Spinal cord (tissue), 10 donors: Measurements from ENCODE around the gene KIRREL3. TPM values are rescaled to one million over a fixed set of nuclear protein-coding genes. Genes with fewer than 3 reads are reported as not detected.

Source experiments
- DNase-seq, 6 donors: peaks; one replicate each; pipeline versions ENCODE4 v3.0.0 to v3.0.0-alpha.2; 2013 to 2015; ENCODE audit warnings: low spot score in 6 of 6, low read depth in 4 of 6
- H3K27ac ChIP-seq: one replicate; pipeline ENCODE4 v1.5.1; 2013; ENCODE audit warnings: low read depth, low read length, control low read depth
- H3K27me3 ChIP-seq: one replicate; pipeline ENCODE4 v1.6.1; 2013; ENCODE audit warnings: low read length; ENCODE audit not compliant: control insufficient read depth, insufficient read depth
- H3K36me3 ChIP-seq: one replicate; pipeline ENCODE4 v1.6.1; 2013; ENCODE audit warnings: low read length; ENCODE audit not compliant: control insufficient read depth, insufficient read depth
- H3K4me1 ChIP-seq: one replicate; pipeline ENCODE4 v1.6.1; 2013; ENCODE audit warnings: low read length; ENCODE audit not compliant: control insufficient read depth, insufficient read depth
- H3K4me3 ChIP-seq: one replicate; pipeline ENCODE4 v1.5.1; 2013; ENCODE audit warnings: low read depth, low read length, control low read depth
- H3K9me3 ChIP-seq: one replicate; pipeline ENCODE4 v1.6.1; 2013; ENCODE audit warnings: low read length; ENCODE audit not compliant: control insufficient read depth, insufficient read depth
- WGBS: methylation state at CpG from one replicate; pipeline ENCODE4 v1.1.5; 2013; ENCODE audit warnings: missing lambda C conversion rate; ENCODE audit not compliant: insufficient coverage; 5-methylcytosine and 5-hydroxymethylcytosine counted together
- polyA plus RNA-seq, 2 donors: library from polyadenylated mRNA; unstranded; fragments of 120-200 nt; gene quantifications; one replicate each; pipeline ENCODE4 v1.2.1, GENCODE V29; 2013; ENCODE audit not compliant: insufficient read length in 2 of 2
- total RNA-seq, 2 donors: library from RNA; depleted of rRNA in 1 of 2; stranded (reverse); fragments of 120-200 nt in 1 of 2; fragments of >200 nt in 1 of 2; gene quantifications; one replicate each; pipeline versions ENCODE4 v1.2.3 to v1.2.4, GENCODE V29; 2013 to 2014
- donor health status: healthy.

The KIRREL3 gene
- total and polyA plus RNA-seq, 4 donors, result 10.0 to 58.1 (median 31.7) TPM

GRCh38 chr11:126821827-126822226, 178.7 kb downstream of the KIRREL3 start:
- H3K4me1 ChIP-seq, result no peaks in the 10 kb centered on the region
- H3K27ac ChIP-seq, result no peak overlapping the region
- DNase-seq, result no peak
- no peaks in the 10 kb centered on the region for H3K27me3 ChIP-seq
- no peak overlapping the region for H3K4me3 ChIP-seq
- peaks cover 3% of the 10 kb centered on the region for H3K36me3 ChIP-seq
- no peaks in the 10 kb centered on the region for H3K9me3 ChIP-seq
- WGBS, result no CpG with 5 or more reads among the region's 1 CpG

GRCh38 chr11:126819194-126819593, 181.4 kb downstream of the KIRREL3 start:
- WGBS, result 79% methylated on average over 10 of the region's 10 CpGs
- no peaks in the 10 kb centered on the region for H3K27me3 ChIP-seq

GRCh38 chr11:126817523-126818450, 182.8 kb downstream of the KIRREL3 start:
- H3K27ac ChIP-seq, result no peak overlapping the region
- H3K27me3 ChIP-seq, result no peaks in the 10 kb centered on the region
- WGBS, result 77% methylated on average over 10 of the region's 11 CpGs
- no peaks in the 10 kb centered on the region for H3K4me1 ChIP-seq
- H3K36me3 ChIP-seq, result peaks cover 3% of the 10 kb centered on the region
- H3K9me3 ChIP-seq, result no peaks in the 10 kb centered on the region
- DNase-seq, result no peak
- no peak overlapping the region for H3K4me3 ChIP-seq

More at GRCh38 chr11:126819194-126819593, 181.4 kb downstream of the KIRREL3 start:
- Histone ChIP-seq H3K9me3 (no peaks in the 10 kb centered on the region), H3K4me1 (no peaks in the 10 kb centered on the region), H3K27ac (no peak overlapping the region), H3K36me3 (peaks cover 3% of the 10 kb centered on the region), H3K4me3 (no peak overlapping the region)
- no peak for DNase-seq

GRCh38 chr11:126817096-126817495, 183.5 kb downstream of the KIRREL3 start:
- Histone ChIP-seq H3K27me3 (no peaks in the 10 kb centered on the region), H3K9me3 (no peaks in the 10 kb centered on the region), H3K4me1 (no peaks in the 10 kb centered on the region), H3K27ac (no peak overlapping the region), H3K36me3 (peaks cover 3% of the 10 kb centered on the region), H3K4me3 (no peak overlapping the region)
- WGBS, result no CpG with 5 or more reads among the region's 1 CpG
- no peak for DNase-seq

- Histone ChIP-seq H3K27ac (no peak overlapping the region), H3K27me3 (no peaks in the 10 kb centered on the region), H3K9me3 (no peaks in the 10 kb centered on the region), H3K4me1 (no peaks in the 10 kb centered on the region), H3K36me3 (peaks cover 3% of the 10 kb centered on the region), H3K4me3 (no peak overlapping the region)
- DNase-seq, result no peak
- WGBS, result 29% methylated on average over 5 of the region's 6 CpGs
Measured at GRCh38 chr11:126816645-126817044, 183.9 kb downstream of the KIRREL3 start.

GRCh38 chr11:126815111-126815510, 185.5 kb downstream of the KIRREL3 start:
- H3K4me3 ChIP-seq, result no peak overlapping the region
- H3K9me3 ChIP-seq, result no peaks in the 10 kb centered on the region
- WGBS, result 80% methylated on average over 1 of the region's 4 CpGs
- H3K36me3 ChIP-seq, result peaks cover 3% of the 10 kb centered on the region
- H3K4me1 ChIP-seq, result peaks cover 6% of the 10 kb centered on the region
- DNase-seq, result no peak
- no peaks in the 10 kb centered on the region for H3K27me3 ChIP-seq
- H3K27ac ChIP-seq, result no peak overlapping the region

GRCh38 chr11:126810776-126811175, 189.8 kb downstream of the KIRREL3 start:
- DNase-seq, result no peak
- Histone ChIP-seq H3K4me3 (no peak overlapping the region), H3K27me3 (no peaks in the 10 kb centered on the region), H3K9me3 (no peaks in the 10 kb centered on the region), H3K36me3 (no peaks in the 10 kb centered on the region), H3K4me1 (peaks cover 10% of the 10 kb centered on the region), H3K27ac (no peak overlapping the region)
- 71% methylated on average over 7 of the region's 7 CpGs for WGBS

GRCh38 chr11:126809514-126810289, 190.9 kb downstream of the KIRREL3 start:
- DNase-seq, result no peak
- no peak overlapping the region for H3K4me3 ChIP-seq
- peaks cover 13% of the 10 kb centered on the region for H3K4me1 ChIP-seq
- 87% methylated on average over 4 of the region's 6 CpGs for WGBS
- H3K27ac ChIP-seq, result no peak overlapping the region
- no peaks in the 10 kb centered on the region for H3K36me3 ChIP-seq
- H3K9me3 ChIP-seq, result no peaks in the 10 kb centered on the region
- no peaks in the 10 kb centered on the region for H3K27me3 ChIP-seq

- peak in 2 of 6 donors; percentile 39 to 60 for DNase-seq
- 50% methylated on average over 2 of the region's 2 CpGs for WGBS
- Histone ChIP-seq H3K36me3 (no peaks in the 10 kb centered on the region), H3K4me3 (no peak overlapping the region), H3K4me1 (peaks cover 13% of the 10 kb centered on the region), H3K27me3 (no peaks in the 10 kb centered on the region), H3K27ac (no peak overlapping the region), H3K9me3 (no peaks in the 10 kb centered on the region)
Measured at GRCh38 chr11:126808836-126809235, 191.7 kb downstream of the KIRREL3 start.
